Cardiac muscle cell (in vitro differentiated cells and primary cell): ENCODE measurements around the gene FSHR. TPM values are rescaled to one million over a fixed set of nuclear protein-coding genes. Genes with fewer than 3 reads are reported as not detected.

Experiments
- DNase-seq, 2 donors: peaks; one replicate each; pipeline versions ENCODE4 v3.0.0 to v3.0.0-alpha.2; 2010 to 2017; ENCODE audit warnings: low read depth in 1 of 2, low spot score in 1 of 2
- H3K27ac ChIP-seq: fragments of 200-600 bp; sonication (generic); 2 replicates; pipeline ENCODE4 v1.5.1; 2016
- H3K27me3 ChIP-seq: fragments of 200-600 bp; sonication (generic); 2 replicates; pipeline ENCODE4 v1.6.0; 2016; ENCODE audit warnings: control low read depth
- H3K36me3 ChIP-seq: fragments of 200-600 bp; sonication (generic); 2 replicates; pipeline ENCODE4 v1.5.1; 2016; ENCODE audit warnings: control low read depth
- H3K4me1 ChIP-seq: fragments of 200-600 bp; sonication (generic); 2 replicates; pipeline ENCODE4 v1.8.1; 2017; ENCODE audit warnings: low read depth, mild to moderate bottlenecking, mixed run types
- H3K4me3 ChIP-seq: fragments of 200-600 bp; sonication (generic); 2 replicates; pipeline ENCODE4 v1.5.1; 2016; ENCODE audit warnings: mild to moderate bottlenecking
- H3K9me3 ChIP-seq: fragments of 200-600 bp; sonication (generic); 2 replicates; pipeline ENCODE4 v1.5.1; 2017; ENCODE audit warnings: low read depth, mild to moderate bottlenecking, control low read depth
- polyA plus RNA-seq: library from polyadenylated mRNA; unstranded; fragments of >200 nt; fragmentation: Nextera tagmentation; extraction: Ambion mirVana; gene quantifications from 2 replicates; pipeline ENCODE4 v1.2.1, GENCODE V29; 2016
- total RNA-seq: library from RNA; depleted of rRNA; stranded (reverse); fragments of >200 nt; gene quantifications from 2 replicates; pipeline ENCODE4 v1.2.3, GENCODE V29; 2016
- TF ChIP-seq, protein P1 (sequence below): IDR thresholded peaks from 2 replicates; pipeline ENCODE4 v1.5.1; 2012; ENCODE audit warnings: low read depth, mild to moderate bottlenecking, low read length

The FSHR gene
- total and polyA plus RNA-seq, 2 experiments from 2014 or later: 0.95 to 2.2 TPM

DNA sequence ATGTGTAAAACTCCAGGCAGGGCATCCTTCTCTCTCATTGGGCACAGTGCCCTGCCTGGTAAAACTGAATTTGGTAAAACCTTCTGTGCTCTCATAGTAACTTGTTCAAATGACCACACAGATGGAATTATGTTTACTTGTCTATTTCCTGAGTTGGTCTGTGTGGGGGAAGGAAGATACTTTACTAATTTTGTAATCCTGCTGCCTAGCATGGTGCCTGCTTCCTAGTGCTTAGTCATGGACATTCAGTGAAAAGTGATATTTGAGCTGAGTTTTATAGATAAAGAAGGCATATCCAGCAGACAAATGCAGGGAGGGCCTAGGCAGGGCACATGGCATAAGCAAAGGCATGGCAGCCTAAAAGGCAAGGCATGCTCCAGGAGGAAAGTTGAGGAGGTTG, 199.4 kb downstream of the FSHR start:
- no peak overlapping the region for H3K4me3 ChIP-seq
- no peaks in the 10 kb centered on the region for H3K27me3 ChIP-seq
- DNase-seq: peak in 1 of 2 donors; percentile 10
- no peaks in the 10 kb centered on the region for H3K36me3 ChIP-seq
- no peak overlapping the region for H3K27ac ChIP-seq
- H3K4me1 ChIP-seq: no peaks in the 10 kb centered on the region
- H3K9me3 ChIP-seq: no peaks in the 10 kb centered on the region
- TF ChIP-seq, protein P1, sequence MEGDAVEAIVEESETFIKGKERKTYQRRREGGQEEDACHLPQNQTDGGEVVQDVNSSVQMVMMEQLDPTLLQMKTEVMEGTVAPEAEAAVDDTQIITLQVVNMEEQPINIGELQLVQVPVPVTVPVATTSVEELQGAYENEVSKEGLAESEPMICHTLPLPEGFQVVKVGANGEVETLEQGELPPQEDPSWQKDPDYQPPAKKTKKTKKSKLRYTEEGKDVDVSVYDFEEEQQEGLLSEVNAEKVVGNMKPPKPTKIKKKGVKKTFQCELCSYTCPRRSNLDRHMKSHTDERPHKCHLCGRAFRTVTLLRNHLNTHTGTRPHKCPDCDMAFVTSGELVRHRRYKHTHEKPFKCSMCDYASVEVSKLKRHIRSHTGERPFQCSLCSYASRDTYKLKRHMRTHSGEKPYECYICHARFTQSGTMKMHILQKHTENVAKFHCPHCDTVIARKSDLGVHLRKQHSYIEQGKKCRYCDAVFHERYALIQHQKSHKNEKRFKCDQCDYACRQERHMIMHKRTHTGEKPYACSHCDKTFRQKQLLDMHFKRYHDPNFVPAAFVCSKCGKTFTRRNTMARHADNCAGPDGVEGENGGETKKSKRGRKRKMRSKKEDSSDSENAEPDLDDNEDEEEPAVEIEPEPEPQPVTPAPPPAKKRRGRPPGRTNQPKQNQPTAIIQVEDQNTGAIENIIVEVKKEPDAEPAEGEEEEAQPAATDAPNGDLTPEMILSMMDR: no peak

DNA sequence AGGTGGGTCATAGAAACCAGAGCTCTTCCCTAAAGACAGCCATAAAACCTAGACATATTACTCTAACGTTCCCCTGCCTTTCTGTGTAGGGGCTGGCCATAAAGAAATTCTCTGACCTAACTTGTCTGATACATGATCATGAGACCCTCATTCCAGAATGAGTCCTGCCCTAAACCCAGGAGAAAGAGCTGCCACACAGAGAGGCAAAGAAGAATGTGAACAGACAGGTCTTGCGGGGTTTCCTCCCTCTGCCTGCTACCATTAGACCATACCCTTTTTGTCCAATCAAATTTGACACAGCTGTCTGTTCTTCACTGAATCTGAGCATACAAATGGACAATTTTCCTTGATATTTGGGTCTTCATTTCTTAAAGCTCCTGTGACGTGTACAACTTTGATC, 200.0 kb downstream of the FSHR start:
- H3K4me1 ChIP-seq: no peaks in the 10 kb centered on the region
- H3K9me3 ChIP-seq: no peaks in the 10 kb centered on the region
- no peak for DNase-seq
- TF ChIP-seq, protein P1: no peak
- H3K36me3 ChIP-seq: no peaks in the 10 kb centered on the region
- no peak overlapping the region for H3K4me3 ChIP-seq
- no peaks in the 10 kb centered on the region for H3K27me3 ChIP-seq
- H3K27ac ChIP-seq: no peak overlapping the region

DNA sequence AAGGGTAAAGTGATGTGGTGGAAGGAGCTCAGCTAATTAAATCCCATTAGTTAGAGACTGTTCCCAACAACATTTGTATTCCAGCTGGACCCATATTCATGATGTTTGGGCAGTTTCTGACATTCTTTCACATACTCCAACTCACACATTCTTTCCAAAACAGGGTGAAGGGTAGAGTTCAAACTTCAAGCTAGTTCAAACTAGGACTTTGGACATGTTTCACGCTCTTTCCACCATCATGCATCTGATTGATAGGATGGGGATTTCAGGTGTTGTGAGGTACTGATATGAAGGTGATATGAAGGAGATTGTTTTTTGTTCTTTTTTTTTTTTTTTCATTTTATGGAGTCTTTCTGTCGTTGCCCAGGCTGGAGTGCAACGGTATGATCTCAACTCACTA, 201.7 kb downstream of the FSHR start:
- no peak overlapping the region for H3K27ac ChIP-seq
- H3K4me1 ChIP-seq: no peaks in the 10 kb centered on the region
- H3K36me3 ChIP-seq: no peaks in the 10 kb centered on the region
- TF ChIP-seq, protein P1: no peak
- no peaks in the 10 kb centered on the region for H3K9me3 ChIP-seq
- no peaks in the 10 kb centered on the region for H3K27me3 ChIP-seq
- DNase-seq: no peak
- no peak overlapping the region for H3K4me3 ChIP-seq

DNA sequence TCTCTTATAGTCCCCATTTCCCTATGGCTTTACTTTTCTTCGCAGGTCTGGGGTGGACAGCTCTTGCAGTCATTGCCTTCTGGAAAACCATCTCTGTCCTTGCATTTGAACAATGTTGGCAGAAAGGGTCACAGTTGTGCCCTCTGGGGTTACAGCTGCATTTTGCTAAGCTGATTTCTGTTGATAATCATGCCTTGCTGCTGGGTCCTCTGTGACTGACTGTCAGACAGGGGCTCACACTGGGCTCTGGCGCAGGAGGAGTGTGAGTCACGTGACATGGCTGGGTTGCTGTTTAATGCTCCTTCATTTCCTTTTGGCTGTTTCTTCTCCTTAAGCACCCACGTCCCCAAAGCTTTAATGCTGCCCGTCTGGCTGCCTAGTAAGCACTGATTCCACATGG, 202.2 kb downstream of the FSHR start:
- Histone ChIP-seq H3K27ac (no peak overlapping the region), H3K27me3 (no peaks in the 10 kb centered on the region), H3K36me3 (no peaks in the 10 kb centered on the region), H3K4me1 (no peaks in the 10 kb centered on the region), H3K4me3 (no peak overlapping the region), H3K9me3 (no peaks in the 10 kb centered on the region)
- TF ChIP-seq, protein P1: no peak
- DNase-seq: no peak

DNA sequence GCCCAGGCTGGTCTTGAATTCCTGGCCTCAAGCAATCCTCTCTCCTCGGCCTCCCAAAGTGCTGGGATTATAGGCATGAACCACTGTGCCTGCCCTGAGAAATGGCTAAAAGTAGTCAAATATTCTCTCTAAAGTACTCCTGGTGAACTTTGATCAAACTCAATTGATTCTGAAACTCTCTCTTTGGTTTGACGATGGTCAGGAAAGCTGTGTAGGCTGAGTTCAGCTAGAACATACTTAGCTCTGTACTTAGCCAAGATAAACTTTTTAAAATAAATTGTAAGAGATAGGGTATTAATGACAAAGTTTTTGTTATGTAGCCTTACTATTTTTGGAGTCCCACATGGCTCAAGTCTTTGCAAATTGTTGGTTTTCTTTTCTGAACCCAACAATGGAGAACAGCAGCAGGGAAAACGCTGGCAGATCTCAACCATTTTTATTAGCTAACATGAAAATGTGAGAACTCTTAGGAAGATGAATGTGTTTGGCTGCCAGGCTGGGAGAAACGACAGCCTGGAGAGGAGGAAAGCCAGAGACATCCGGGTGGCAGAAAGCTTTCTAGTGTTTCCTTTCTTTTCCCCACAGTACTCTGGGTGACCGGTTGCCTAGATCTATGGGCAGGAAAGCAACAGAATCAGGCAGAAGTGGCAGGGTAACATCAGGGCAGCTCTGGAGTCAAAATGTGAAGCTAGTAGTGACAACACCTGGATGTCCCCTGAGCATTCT, 205.8 kb downstream of the FSHR start:
- Histone ChIP-seq H3K4me1 (no peaks in the 10 kb centered on the region), H3K4me3 (no peak overlapping the region), H3K9me3 (no peaks in the 10 kb centered on the region), H3K36me3 (no peaks in the 10 kb centered on the region), H3K27ac (no peak overlapping the region), H3K27me3 (no peaks in the 10 kb centered on the region)
- peak in 1 of 2 donors; percentile 28 for DNase-seq
- TF ChIP-seq, protein P1: no peak
